Ishikawa (cell line): ENCODE data around the gene LYPD4.

Source experiments
- CEBPB ChIP-seq: IDR thresholded peaks from 2 replicates; pipeline ENCODE4 v1.6.1; 2012
- CREB1 ChIP-seq: IDR thresholded peaks from 2 replicates; pipeline ENCODE4 v1.6.1; 2012; ENCODE audit warnings: low read depth
- EGR1 ChIP-seq: IDR thresholded peaks from 2 replicates; pipeline ENCODE4 v1.6.1; 2012
- EP300 ChIP-seq: IDR thresholded peaks from 2 replicates; pipeline ENCODE4 v1.6.1; 2012; ENCODE audit warnings: borderline replicate concordance
- FOXM1 ChIP-seq: IDR thresholded peaks from 2 replicates; pipeline ENCODE4 v1.6.1; 2012; ENCODE audit warnings: low read depth, borderline replicate concordance
- MAX ChIP-seq: IDR thresholded peaks from 2 replicates; pipeline ENCODE4 v1.6.1; 2012
- NFIC ChIP-seq: IDR thresholded peaks from 2 replicates; pipeline ENCODE4 v1.6.1; 2012
- RAD21 ChIP-seq: IDR thresholded peaks from 2 replicates; pipeline ENCODE4 v1.6.1; 2012; ENCODE audit warnings: low read depth
- REST ChIP-seq: IDR thresholded peaks from 2 replicates; pipeline ENCODE4 v1.6.1; 2012; ENCODE audit warnings: low read depth, mild to moderate bottlenecking
- TAF1 ChIP-seq: IDR thresholded peaks from 2 replicates; pipeline ENCODE4 v1.6.1; 2012; ENCODE audit warnings: low read depth, mild to moderate bottlenecking
- TCF12 ChIP-seq: IDR thresholded peaks from 2 replicates; pipeline ENCODE4 v1.6.1; 2012; ENCODE audit warnings: low read depth
- TEAD4 ChIP-seq: IDR thresholded peaks from 2 replicates; pipeline ENCODE4 v1.6.1; 2012
- USF1 ChIP-seq: IDR thresholded peaks from 2 replicates; pipeline ENCODE4 v1.6.1; 2012
- YY1 ChIP-seq: IDR thresholded peaks from 2 replicates; pipeline ENCODE4 v1.6.1; 2012; ENCODE audit warnings: low read depth
- ZBTB7A ChIP-seq: IDR thresholded peaks from 2 replicates; pipeline ENCODE4 v1.6.1; 2012; ENCODE audit warnings: low read depth

LYPD4 gene

GRCh38 chr19:41844601-41845000, at the start of gene LYPD4:
LYPD4 (minus strand) TSS chr19:41844683; CDS start chr19:41839285, 5,398 bp downstream.
- TF ChIP-seq YY1 (no peak), MAX (peak; percentile 50; the same call in 1 of the 2 replicates)

GRCh38 chr19:41893899-41894298, 49.4 kb upstream of the LYPD4 start:
- no peak for TF ChIP-seq FOXM1
- TF ChIP-seq ZBTB7A: no peak
- TF ChIP-seq REST: no peak
- no peak for TF ChIP-seq EP300
- no peak for TF ChIP-seq TAF1

- no peak for TF ChIP-seq MAX
- TF ChIP-seq ZBTB7A: no peak
- TF ChIP-seq NFIC: no peak
- TF ChIP-seq YY1: no peak
- no peak for TF ChIP-seq FOXM1
- no peak for TF ChIP-seq CREB1
- TF ChIP-seq USF1: no peak
- TF ChIP-seq EP300: no peak
- TF ChIP-seq EGR1: no peak
Observed at GRCh38 chr19:41892173-41892902, 47.9 kb upstream of the LYPD4 start.

GRCh38 chr19:41890936-41891335, 46.5 kb upstream of the LYPD4 start:
- TF ChIP-seq CEBPB: no peak
- no peak for TF ChIP-seq USF1
- no peak for TF ChIP-seq EGR1
- TF ChIP-seq ZBTB7A: no peak
- TF ChIP-seq EP300: no peak
- no peak for TF ChIP-seq RAD21
- no peak for TF ChIP-seq MAX
- no peak for TF ChIP-seq TAF1
- no peak for TF ChIP-seq FOXM1
- no peak for TF ChIP-seq TEAD4
- TF ChIP-seq TCF12: no peak

GRCh38 chr19:41889896-41890295, 45.4 kb upstream of the LYPD4 start:
- TF ChIP-seq EP300 (no peak), RAD21 (no peak), FOXM1 (no peak), MAX (no peak), TAF1 (no peak), REST (no peak), ZBTB7A (no peak)

- TF ChIP-seq CREB1 (no peak), REST (no peak), RAD21 (no peak), TEAD4 (no peak), EP300 (no peak), FOXM1 (no peak), YY1 (no peak), USF1 (no peak), CEBPB (no peak), TAF1 (no peak), MAX (no peak), TCF12 (no peak)
Observed at GRCh38 chr19:41888926-41889325, 44.4 kb upstream of the LYPD4 start.
